ENCODE results near the gene CUL3. TPM values are rescaled to one million over a fixed set of nuclear protein-coding genes. Genes with fewer than 3 reads are reported as not detected.

Gene CUL3
- total and polyA plus RNA-seq, 10 of the 15 experiments (the other 5 are each of a cell fraction or from before 2014, with no cell fraction given), result 22.0 to 95.4 (median 53.4) TPM

GRCh38 chr2:224586127-224586695 lies 1.0 kb upstream of the CUL3 start (continued):
- TF ChIP-seq NFXL1 (IDR thresholded peaks at IDR 0.05; ENCODE audit: borderline replicate concordance) (no peak), STAT1 (conservative IDR thresholded peaks at IDR 0.05) (no peak), ZNF687 (IDR thresholded peaks at IDR 0.05) (no peak)

- Histone ChIP-seq H4K20me1 (ENCODE audit: control insufficient read depth, insufficient read depth) (0 out of 2 replicates have a peak, but pooled peaks cover 3% of the 10 kb centered on the region), H3K9ac (ENCODE audit: control insufficient read depth, insufficient read depth, low read length) (peak overlapping the region; percentile 90), H3K27ac (ENCODE audit: control insufficient read depth, insufficient read depth) (peak overlapping the region; percentile 88), H3K4me1 (ENCODE audit: control insufficient read depth, insufficient read depth, low read length) (no peaks in the 10 kb centered on the region), H3K4me2 (ENCODE audit: control insufficient read depth, insufficient read depth) (no peak overlapping the region), H3K27me3 (replicated peaks in 1 of 2; ENCODE audit: control insufficient read depth in 2 of 2, insufficient read depth in 2 of 2, low read length in 1 of 2) (no peaks in the 10 kb centered on the region), H3K4me3 (peak overlapping the region; percentile 68; the same call in 1 of the 2 replicates), H3K36me3 (ENCODE audit: control insufficient read depth in 2 of 2, insufficient read depth in 2 of 2, low read length in 1 of 2) (peaks cover 0 to 4% of the 10 kb centered on the region in 2 experiments; a peak in 1 of 4 replicates), H2AFZ (ENCODE audit: control insufficient read depth, low read depth, low read length) (peak overlapping the region; percentile 42), H3K9me3 (replicated peaks; ENCODE audit: control insufficient read depth, insufficient read depth, low read length) (peaks cover 3% of the 10 kb centered on the region; the same call in 2 of the 3 replicates), H3K79me2 (ENCODE audit: control insufficient read depth, insufficient read depth, low read length) (peaks cover 52% of the 10 kb centered on the region)
- FAIRE-seq (no peak), DNase-seq (ENCODE audit: low read depth, low spot score) (no peak), ATAC-seq (peak; percentile 9; the same call in 2 of the 3 replicates)
- ChIA-PET RAD21 (ENCODE audit: unreplicated experiment) (interaction anchor here (0.6 to 7.6 kb wide), 10 partner anchors 8 to 262 kb away, joined by 3 to 91 read pairs (median 9); no protein-coding TSS in a partner anchor), POLR2A (interaction anchor here (0.8 to 2.3 kb wide), 7 partner anchors 9 to 64 kb away, joined by 3 to 20 read pairs (median 3); no protein-coding TSS in a partner anchor), SMC1A (ENCODE audit: uncharacterized antibody, unreplicated experiment) (interaction anchor here (0.9 to 17.7 kb wide), 7 partner anchors 11 to 168 kb away, joined by 3 to 219 read pairs (median 3); no protein-coding TSS in a partner anchor), CTCF (interaction anchor here (1.0 to 1.3 kb wide), 2 partner anchors 22 to 62 kb away, joined by 3 to 5 read pairs; no protein-coding TSS in a partner anchor)
- in situ Hi-C loops (cut with MboI) (loop anchor here (10.0 kb wide), 1 partner anchor 630 kb away; the partner anchor contains the start of gene MRPL44), intact Hi-C loops (cut with micrococcal nuclease; ENCODE audit: unreplicated experiment) (loop anchor here (1.0 to 5.0 kb wide), 3 partner anchors 8 to 64 kb away; no protein-coding TSS in a partner anchor)
- BruUV-seq (replicated peaks), result TSS peak; percentile 54
- WGBS (ENCODE audit: insufficient coverage, insufficient replicate concordance, low lambda C conversion rate, missing lambda C conversion rate), result 0% methylated on average over 29 of the region's 62 CpGs
- TF ChIP-seq ZBTB11 (CRISPR knock-in tag; IDR thresholded peaks at IDR 0.05), result no peak
- TF ChIP-seq TARDBP (IDR thresholded peaks at IDR 0.05; ENCODE audit: borderline replicate concordance), result no peak
- TF ChIP-seq IRF3 (IDR thresholded peaks at IDR 0.05), result no peak
- no peak for TF ChIP-seq TBL1XR1 (IDR thresholded peaks at IDR 0.05; ENCODE audit: low read depth, low read length)
- no peak for TF ChIP-seq BRCA1 (IDR thresholded peaks at IDR 0.05; ENCODE audit: low read depth, low read length)
- TF ChIP-seq YBX1 (IDR thresholded peaks at IDR 0.05), result no peak
- no peak for TF ChIP-seq NFXL1 (IDR thresholded peaks at IDR 0.05; ENCODE audit: borderline replicate concordance)
- no peak for TF ChIP-seq CEBPB (IDR thresholded peaks at IDR 0.05; ENCODE audit: borderline replicate concordance in 1 of 2, low read depth in 2 of 2, low read length in 2 of 2)
- TF ChIP-seq BMI1 (IDR thresholded peaks at IDR 0.05; ENCODE audit: borderline replicate concordance), result no peak
- no peak for TF ChIP-seq ZBED1 (IDR thresholded peaks at IDR 0.05; ENCODE audit: borderline replicate concordance)
These were observed 365 bp downstream of the CUL3 start for GRCh38 chr2:224584785-224585210.

Measured in GM12878 (cell line).